GM19455 (cell line): ENCODE data around the gene AHRR.
"Not testable (repeated sequence)": the region's sequence is repeated elsewhere in the genome, so short reads cannot be mapped to it uniquely, and the experiment has no call there.

Source experiments
- ATAC-seq: cut with Tn5 transposase; IDR thresholded peaks from one replicate; pipeline ENCODE4 v1.9.1; 2021; ENCODE audit not compliant: unreplicated experiment

AHRR gene

GRCh38 chr5:362978-363765 is 41.7 kb downstream of the AHRR start:
- ATAC-seq = no peak

DNA sequence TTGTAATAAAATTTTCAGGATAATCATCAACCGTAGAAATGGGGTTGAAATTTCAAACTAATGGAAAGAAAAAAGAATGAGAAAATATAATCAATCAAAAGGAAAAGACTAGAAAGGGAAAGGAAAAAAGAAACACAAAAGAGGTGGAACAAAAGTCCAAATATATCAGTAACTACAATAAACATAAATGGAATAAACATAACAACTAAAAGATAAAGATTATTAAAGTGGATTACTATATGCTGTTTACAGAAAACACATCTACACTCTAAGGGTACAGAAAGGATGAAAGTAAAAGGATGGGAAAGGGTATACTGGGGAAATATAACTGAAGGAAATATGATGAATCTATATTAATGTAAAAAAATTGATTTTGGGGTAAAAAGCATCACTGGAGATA is 43.0 kb downstream of the AHRR start:
- no peak for ATAC-seq

GRCh38 chr5:366541-367357 is 45.2 kb downstream of the AHRR start:
- no peak for ATAC-seq

DNA sequence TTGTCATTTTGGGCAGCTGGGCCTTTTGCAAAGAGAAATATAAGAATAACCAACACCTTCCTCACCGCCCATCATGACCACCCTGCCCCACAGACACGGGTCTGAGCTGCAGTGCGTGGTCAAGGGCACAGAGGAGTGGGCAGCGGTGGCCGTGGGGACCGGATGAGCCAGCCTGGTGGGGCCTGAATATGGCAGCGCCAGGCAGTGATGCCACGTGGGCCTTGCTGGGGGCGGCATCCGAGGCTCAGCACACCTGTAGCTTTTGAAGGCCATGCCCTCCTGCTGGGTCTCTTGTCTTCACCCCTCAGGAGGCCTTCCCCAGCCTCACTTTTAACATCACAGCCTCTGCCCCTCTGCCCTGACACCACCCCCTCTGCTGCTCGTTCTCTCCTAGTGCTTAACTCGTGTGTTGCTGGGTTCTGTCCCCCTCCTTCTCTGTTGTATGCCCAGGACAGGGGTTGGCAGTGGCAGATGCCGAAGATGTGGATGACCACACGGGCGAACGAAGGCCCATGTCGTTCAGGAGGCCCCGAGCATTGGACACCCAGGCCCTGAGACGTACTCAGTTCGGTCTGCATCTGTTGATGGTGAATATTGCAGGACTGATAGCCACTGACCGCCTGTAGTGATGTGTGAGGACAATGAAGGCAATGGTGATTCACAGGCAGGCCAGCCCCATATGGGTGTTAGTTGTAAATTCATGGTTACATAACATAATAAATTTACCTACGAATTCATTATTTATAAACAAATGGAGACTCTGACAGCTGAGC is 46.0 kb downstream of the AHRR start:
- no peak for ATAC-seq

DNA sequence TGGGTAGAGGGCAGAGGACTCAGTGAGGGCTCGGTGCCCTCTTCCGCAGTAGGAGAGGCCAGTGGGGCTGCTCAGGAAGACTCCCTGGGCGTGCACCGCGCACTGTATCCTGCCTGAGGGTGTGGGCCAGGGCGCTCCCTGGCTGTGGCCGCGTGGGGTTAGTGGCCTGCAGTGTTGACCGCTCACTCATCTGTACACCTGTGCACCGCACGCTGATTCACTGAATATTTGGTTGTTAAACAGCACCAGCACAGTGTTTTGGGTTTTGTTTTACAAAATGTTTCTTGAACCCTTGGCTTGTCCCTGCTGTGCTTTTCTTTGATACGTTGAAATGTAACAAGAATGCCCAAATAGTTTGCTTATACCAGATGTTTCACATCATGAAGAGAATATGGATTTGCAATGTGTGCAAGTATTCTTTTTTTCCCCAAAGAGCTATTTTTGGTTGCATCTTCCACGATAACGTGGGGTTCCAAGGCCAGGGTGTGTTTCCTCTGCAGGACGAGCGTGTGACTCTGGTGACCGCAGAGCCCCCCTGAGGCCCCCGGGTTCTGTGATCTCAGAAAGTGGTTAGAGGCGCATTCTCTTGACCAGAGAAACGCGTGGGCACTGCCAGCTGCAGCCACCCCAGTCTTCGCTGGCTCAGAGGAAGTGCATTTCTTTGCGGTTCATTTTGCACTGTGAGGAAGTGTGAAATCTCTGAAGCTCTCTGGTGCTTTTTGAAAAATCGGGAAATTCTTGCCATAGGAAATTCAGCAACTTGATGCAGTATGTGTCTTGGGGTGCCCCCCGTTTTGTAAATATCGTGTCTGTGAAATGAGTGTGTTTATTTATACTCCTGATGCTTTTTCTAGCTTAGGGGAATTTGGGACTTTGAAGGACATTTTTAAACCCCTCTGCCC is 46.9 kb downstream of the AHRR start:
- ATAC-seq = no peak

DNA sequence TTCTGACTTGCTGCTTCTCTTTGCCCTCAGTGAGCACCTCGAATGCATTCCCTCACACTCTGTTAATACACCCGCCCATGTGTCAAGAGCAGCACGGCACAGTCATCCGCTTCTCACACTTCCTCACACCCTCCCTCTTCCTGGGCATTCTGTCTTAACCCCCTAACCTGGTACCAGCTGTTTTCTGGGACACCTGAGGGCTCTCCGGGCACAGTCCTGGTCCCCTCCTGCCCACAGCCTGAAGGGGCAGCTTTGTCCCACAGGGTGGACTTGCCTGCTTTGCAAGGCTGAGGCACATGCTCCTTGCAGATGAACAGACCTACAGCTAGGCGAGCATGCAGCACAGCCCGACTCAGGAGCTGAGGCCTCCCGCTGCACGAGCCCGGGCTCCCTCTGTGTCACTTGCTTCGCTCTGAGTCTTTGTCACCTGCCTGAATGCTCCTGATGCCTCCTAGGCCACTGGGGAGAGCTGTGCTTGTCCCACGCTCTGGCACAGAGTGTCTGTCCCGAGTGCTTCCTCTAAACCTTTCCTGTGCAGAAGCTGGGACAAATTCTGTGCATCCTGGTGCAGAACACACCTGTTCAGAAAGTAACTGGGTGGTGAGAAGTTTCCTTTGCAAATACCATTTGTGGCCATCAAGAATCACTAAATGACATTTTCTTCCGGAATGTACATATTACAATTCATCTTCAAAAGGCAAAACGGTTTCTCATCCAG is 47.8 kb downstream of the AHRR start:
- ATAC-seq = no peak

DNA sequence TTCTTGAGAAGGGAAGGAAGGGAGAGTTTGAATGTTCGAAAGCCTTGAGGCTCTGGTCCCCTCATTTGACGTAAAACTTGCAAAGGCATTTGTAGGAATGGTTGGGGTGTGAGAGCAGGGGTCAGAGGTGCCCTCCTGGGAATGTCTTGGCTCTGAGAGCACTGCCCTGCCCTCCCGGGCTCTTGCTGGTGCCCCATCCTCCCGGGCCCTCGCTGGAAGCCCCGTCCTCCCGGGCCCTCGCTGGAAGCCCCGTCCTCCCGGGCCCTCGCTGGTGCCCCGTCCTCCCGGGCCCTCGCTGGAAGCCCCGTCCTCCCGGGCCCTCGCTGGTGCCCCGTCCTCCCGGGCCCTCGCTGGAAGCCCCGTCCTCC is 48.3 kb downstream of the AHRR start:
- ATAC-seq = not testable (repeated sequence)

GRCh38 chr5:370311-370958 is 48.9 kb downstream of the AHRR start:
- no peak for ATAC-seq

- ATAC-seq = no peak
Observed at GRCh38 chr5:370959-371810, 49.7 kb downstream of the AHRR start.

- no peak for ATAC-seq
Observed at GRCh38 chr5:371811-372555, 50.5 kb downstream of the AHRR start.

DNA sequence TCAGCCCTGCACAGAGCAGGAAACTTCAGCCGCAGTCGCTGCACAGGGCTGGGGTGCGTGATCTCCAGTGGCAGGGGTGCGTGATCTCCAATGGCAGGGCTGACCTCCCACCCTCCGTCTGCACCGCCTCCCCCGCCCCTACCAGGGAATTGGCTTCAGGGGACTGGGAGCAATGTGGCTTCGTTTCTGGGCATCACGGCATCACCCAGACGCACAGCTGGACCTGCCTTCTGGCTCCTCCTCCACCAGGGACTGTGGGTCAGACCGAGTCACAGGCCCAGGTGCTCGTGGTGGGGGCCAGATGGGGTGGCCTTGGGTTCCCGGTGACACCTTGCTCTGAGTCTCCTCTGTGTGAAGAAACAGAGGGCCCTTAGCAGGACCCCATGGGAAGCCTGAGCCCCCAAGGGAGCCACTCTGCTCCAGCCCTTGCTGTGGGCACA is 51.1 kb downstream of the AHRR start:
- ATAC-seq = no peak

GRCh38 chr5:372996-373709 is 51.6 kb downstream of the AHRR start:
- no peak for ATAC-seq

GRCh38 chr5:373710-374602 is 52.4 kb downstream of the AHRR start:
- ATAC-seq = no peak

DNA sequence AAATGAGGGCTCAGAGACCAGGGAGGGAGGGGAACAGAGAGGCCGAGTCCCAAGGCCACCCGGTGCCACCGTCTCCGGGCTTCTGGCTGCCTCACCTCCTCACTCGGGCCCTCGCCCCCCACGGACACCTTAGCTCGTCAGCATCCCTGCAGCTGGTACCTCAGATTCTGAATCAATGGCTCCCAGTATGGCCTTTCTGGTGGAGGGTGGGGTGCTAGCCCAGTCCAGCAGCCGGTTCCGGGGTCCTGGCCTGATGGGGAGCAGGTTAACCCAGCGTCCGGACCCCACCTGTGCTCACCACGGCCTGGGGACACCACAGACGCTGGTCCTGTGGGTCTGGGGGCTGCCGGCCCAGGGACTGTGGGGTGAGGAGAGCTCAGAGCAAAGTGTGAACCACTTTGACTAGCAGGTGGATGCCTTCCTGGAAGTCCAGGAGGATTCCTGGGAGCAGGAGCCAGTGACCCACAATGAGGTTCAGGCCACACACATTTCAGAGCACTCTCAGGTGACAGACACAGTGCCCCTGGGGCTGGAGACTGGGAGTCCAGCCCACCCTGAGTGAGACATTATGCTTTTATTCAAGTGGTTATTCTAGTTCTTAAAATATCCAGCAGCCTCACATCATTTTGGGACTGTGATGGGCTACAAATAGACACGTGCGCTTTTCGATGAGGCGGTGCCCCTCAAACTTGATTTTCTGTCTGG is 53.3 kb downstream of the AHRR start:
- no peak for ATAC-seq

- ATAC-seq = no peak
Observed at GRCh38 chr5:375336-375920, 53.9 kb downstream of the AHRR start.
